GM19193 (cell line): ENCODE results near the gene MSI2.

ENCODE experiments used
- POLR2A ChIP-seq: IDR thresholded peaks from 4 replicates; pipeline ENCODE4 v1.6.1; 2011; ENCODE audit not compliant: insufficient read depth, insufficient read length; ENCODE audit errors: extremely low read depth

Gene MSI2

DNA sequence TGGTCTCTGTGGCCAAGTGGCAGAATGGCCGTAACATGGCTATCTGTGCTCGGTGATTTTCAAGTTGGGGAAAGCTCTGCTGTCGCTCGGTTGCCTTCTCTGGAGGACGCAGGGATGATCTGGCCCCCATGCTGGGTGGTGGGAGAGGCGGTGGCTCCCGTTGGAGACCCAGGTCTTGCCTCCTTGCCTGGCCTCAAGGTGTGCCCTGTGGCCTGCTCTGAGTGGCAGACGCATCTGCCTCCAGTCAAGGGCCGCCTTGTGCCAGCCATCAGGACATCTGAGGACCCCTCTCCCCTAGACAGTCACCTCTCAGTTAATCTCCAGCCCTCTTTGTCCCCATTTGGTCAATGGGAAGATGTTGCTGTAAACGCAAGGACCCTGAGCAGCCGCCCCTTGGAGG, 322.9 kb downstream of the MSI2 start:
- no peak for TF ChIP-seq POLR2A

- no peak for TF ChIP-seq POLR2A
These were observed 323.9 kb downstream of the MSI2 start for GRCh38 chr17:57580055-57580739.

- TF ChIP-seq POLR2A, result no peak
These were observed 326.8 kb downstream of the MSI2 start for GRCh38 chr17:57582881-57583756.

DNA sequence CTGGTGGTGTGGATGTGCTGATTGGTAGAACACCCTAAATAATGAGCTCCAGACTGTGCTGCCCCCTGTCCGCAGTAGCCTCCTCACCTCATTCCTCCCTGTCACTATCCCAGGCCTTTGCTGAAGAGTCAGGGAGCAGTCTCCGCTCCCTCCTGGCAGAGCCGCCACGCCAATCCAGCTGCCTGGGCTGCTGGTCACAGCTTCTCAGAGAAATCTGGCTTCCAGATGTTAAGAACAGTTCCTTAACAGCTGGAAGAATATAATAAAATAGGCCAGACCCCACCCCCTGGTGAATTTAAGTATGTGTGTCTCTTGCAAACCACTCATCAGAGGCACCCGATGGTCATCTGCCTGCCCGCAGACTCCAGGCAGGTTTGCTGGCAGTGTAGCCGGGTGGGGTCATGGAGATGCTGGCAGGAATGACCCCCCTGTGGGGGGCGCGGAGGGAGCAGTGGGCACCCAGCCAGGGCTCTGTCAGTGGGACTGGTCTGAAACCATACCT, 327.8 kb downstream of the MSI2 start:
- no peak for TF ChIP-seq POLR2A

DNA sequence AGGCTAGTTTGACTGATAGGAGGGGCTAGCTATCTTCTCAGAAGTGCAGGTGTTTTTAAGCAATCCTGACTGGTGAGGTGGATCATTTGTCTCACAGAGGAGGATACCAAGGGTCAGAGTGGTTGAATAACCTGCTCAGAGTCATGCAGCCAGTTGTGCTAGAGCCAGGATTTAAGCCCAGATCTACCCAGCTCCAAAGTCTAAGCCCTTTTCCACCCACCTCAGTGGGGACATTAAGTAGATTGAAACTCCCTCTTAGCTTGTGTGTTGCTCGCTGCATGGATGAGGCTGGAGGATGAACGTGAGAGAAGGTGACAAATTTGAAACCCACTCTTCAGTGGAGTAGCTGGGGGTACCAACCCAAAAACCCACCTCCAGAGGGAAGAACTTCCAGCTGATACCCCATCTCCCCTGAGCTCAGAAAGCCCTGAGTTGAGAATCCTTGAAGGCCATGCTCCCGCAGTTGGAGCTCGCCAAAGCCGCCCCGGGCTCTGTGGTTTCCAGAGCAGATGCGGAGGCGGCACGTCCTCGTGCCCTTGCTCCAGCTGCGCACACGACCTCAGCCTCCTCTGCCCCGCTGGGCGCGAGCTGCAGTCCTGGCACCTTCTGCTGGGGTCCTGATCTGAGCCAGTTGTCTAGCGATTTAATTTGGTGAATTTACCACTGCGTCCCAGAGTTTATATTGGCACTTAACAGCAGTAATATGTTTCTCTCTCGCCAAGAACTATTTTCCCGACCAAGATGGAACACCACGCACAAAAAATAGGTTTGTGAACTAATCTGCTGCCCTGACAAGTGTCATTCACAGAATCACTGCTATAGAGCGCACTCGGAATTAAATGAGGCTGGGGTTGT, 329.2 kb downstream of the MSI2 start:
- TF ChIP-seq POLR2A, result no peak

- no peak for TF ChIP-seq POLR2A
These were observed 329.9 kb downstream of the MSI2 start for GRCh38 chr17:57586196-57586740.

GRCh38 chr17:57586742-57587141, 330.4 kb downstream of the MSI2 start:
- TF ChIP-seq POLR2A, result no peak

DNA sequence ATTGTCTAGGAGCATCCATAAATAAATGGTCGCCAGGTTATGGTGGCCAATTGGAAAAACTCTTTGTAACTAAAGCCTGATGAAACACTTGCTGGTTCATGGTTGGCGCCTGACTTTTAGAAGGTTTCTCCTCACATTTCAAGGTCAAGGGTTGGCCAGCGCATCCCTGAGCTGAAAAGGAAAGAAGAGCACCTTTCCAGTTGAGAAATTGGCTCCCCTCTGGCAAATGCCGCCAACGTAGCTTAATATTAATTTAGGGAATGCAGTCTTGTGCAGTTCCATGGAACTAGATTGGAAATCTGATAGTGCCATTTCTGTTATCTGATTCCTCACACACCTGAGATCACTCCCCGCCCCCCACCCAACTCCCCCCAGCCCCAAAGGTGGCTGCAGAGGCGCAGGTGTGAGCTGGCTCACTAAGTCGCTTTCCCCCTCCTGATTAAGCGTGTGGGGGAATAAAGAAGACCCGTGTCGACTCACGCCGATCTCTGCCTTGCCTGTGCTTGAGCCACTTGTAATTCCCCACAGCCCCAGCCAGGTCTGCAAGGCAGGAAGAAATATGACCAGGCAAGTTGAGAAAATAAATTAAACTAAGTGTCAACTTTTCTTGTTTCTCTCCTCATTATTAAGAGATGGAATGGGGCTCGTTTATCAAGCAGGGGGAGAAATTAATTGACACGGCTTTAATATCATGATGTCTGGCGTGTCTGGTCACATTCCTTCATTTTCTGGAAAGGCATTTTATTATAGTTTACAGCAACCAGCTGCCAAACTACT, 331.1 kb downstream of the MSI2 start:
- no peak for TF ChIP-seq POLR2A

- no peak for TF ChIP-seq POLR2A
These were observed 331.8 kb downstream of the MSI2 start for GRCh38 chr17:57588086-57588485.

DNA sequence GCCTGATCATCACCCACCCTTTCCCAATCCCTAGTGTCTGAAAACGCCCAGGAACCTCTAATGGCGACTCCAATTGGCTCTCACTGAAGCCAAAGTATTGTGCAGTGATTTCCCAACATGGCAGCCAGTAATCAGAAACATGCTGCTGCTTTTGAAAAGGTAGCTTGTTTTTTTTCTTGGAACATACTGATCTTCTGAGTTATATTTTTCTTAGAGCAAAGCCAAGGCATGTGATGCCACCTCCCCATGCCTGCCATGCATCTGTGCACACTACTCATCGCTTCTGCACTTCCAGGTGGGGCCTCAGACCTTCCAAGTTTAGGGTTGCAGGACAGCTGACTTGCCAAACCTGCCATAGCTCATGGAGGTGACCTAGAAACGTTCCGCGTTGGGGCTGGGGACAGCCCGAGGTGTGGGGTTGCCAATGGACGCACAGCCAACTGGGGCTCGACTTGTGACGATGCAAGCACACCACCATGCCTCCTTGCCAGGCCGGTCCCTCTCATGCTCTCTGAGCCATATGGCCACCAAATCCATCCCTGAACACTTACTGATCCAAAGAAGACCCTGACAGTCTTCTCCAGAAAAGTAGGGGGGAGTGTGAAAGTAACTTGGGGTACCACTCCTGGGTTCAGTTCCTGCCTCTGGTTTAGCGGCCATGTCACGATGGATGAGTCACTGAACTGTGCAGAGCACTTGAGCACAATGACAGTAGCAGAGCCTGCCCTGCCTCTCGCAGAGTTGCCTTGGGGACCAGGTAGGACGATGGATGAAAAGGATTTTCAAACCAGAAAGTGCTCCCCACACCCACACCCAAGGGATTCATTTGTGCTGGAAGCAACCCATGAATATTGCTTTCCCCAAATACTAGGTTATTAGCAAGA, 333.1 kb downstream of the MSI2 start:
- TF ChIP-seq POLR2A, result no peak

- no peak for TF ChIP-seq POLR2A
These were observed 337.6 kb downstream of the MSI2 start for GRCh38 chr17:57593739-57594462.

DNA sequence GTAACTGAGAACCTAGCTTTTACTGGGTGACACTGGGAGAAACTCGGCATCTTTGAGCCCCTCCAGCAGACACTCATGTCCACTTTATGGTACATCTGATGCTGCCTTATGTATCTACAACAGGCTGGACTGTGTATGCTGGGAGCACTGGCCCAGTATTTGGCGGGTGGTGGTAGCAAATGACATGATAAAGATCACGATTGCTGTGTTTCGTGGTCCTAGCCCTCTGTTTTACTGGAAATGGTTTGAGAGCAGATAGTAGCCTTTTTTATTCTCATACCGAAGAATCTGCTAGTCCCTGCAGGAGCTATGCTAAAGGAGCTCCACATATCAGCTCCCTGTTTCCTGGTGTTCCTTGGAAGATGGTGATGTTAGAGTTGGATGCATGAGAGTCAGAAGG, 338.4 kb downstream of the MSI2 start:
- TF ChIP-seq POLR2A, result no peak
